ENCODE measurements around the gene LENG9. TPM values are rescaled to one million over a fixed set of nuclear protein-coding genes. Genes with fewer than 3 reads are reported as not detected.

LENG9 gene
- total RNA-seq, 2 donors from 2014 or later = 2.5 to 3.5 TPM

DNA sequence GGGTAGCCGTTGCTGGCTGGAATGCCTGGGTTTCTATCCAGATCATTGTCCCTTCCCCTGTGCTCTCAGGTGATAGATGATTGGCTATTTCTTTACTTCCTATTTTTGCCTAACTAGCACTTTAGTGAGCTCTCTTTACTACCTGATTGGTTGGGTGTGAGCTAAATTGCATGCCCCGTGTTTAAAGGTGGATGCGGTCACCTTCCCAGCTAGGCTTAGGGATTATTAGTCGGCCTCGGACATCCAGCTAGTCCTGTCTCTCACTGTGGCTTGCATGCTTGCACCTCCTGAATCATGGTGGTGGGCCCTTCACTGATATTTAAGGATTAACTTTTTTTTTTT lies 38.2 kb downstream of the LENG9 start:
- H3K9me3 ChIP-seq (ENCODE audit: control insufficient read depth, low read length) = no peaks in the 10 kb centered on the region
- 94% methylated on average over 5 of the region's 5 CpGs; no CpG with 5 or more reads in 1 of the 2 experiments for whole genome bisulfite sequencing, 2 experiments (ENCODE audit: insufficient coverage in 1 of 2, insufficient read length in 1 of 2)
- Mint-ChIP-seq H3K4me3 (no peak overlapping the region), H3K9me3 (no peaks in the 10 kb centered on the region), H3K36me3 (ENCODE audit: low read depth) (no peaks in the 10 kb centered on the region), H3K27ac (no peak overlapping the region), H3K4me1 (peaks cover 5% of the 10 kb centered on the region), H3K27me3 (ENCODE audit: insufficient read depth) (peaks cover 96% of the 10 kb centered on the region)
- peaks cover 33% of the 10 kb centered on the region for H3K27me3 ChIP-seq (ENCODE audit: control insufficient read depth, insufficient read depth, low read length, poor library complexity, severe bottlenecking)
- H3K36me3 ChIP-seq (ENCODE audit: control insufficient read depth, insufficient read depth, low read length) = no peaks in the 10 kb centered on the region
- H3K4me3 ChIP-seq (ENCODE audit: low read length) = no peak overlapping the region
- no peaks in the 10 kb centered on the region for H3K4me1 ChIP-seq (ENCODE audit: control insufficient read depth, insufficient read depth, low read length)
- no peak overlapping the region for H3K9ac ChIP-seq (ENCODE audit: extremely low read depth, low read length, poor library complexity, severe bottlenecking)
- DNase-seq = no peak
- H3K27ac ChIP-seq (ENCODE audit: low read depth, low read length) = no peak overlapping the region
- TF ChIP-seq, protein P1, sequence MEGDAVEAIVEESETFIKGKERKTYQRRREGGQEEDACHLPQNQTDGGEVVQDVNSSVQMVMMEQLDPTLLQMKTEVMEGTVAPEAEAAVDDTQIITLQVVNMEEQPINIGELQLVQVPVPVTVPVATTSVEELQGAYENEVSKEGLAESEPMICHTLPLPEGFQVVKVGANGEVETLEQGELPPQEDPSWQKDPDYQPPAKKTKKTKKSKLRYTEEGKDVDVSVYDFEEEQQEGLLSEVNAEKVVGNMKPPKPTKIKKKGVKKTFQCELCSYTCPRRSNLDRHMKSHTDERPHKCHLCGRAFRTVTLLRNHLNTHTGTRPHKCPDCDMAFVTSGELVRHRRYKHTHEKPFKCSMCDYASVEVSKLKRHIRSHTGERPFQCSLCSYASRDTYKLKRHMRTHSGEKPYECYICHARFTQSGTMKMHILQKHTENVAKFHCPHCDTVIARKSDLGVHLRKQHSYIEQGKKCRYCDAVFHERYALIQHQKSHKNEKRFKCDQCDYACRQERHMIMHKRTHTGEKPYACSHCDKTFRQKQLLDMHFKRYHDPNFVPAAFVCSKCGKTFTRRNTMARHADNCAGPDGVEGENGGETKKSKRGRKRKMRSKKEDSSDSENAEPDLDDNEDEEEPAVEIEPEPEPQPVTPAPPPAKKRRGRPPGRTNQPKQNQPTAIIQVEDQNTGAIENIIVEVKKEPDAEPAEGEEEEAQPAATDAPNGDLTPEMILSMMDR (conservative IDR thresholded peaks at IDR 0.05) = no peak

- H3K9me3 Mint-ChIP-seq = no peaks in the 10 kb centered on the region
- no peak overlapping the region for H3K27ac Mint-ChIP-seq
- Histone ChIP-seq H3K36me3 (ENCODE audit: control insufficient read depth, insufficient read depth, low read length) (no peaks in the 10 kb centered on the region), H3K27me3 (ENCODE audit: control insufficient read depth, insufficient read depth, low read length, poor library complexity, severe bottlenecking) (peaks cover 33% of the 10 kb centered on the region), H3K9ac (ENCODE audit: extremely low read depth, low read length, poor library complexity, severe bottlenecking) (no peak overlapping the region), H3K4me3 (ENCODE audit: low read length) (no peak overlapping the region), H3K4me1 (ENCODE audit: control insufficient read depth, insufficient read depth, low read length) (no peaks in the 10 kb centered on the region), H3K27ac (ENCODE audit: low read depth, low read length) (no peak overlapping the region), H3K9me3 (ENCODE audit: control insufficient read depth, low read length) (no peaks in the 10 kb centered on the region)
- 94 to 96% methylated on average over 26 to 36 of the region's 36 CpGs for WGBS, 2 experiments (ENCODE audit: insufficient coverage in 1 of 2, insufficient read length in 1 of 2)
- H3K4me3 Mint-ChIP-seq = no peak overlapping the region
- no peak for DNase-seq
- H3K4me1 Mint-ChIP-seq = peaks cover 3% of the 10 kb centered on the region
- peaks cover 96% of the 10 kb centered on the region for H3K27me3 Mint-ChIP-seq (ENCODE audit: insufficient read depth)
- no peaks in the 10 kb centered on the region for H3K36me3 Mint-ChIP-seq (ENCODE audit: low read depth)
- TF ChIP-seq, protein P1 (conservative IDR thresholded peaks at IDR 0.05) = no peak
Measured at GRCh38 chr19:54424660-54425381, 38.8 kb downstream of the LENG9 start.

- Mint-ChIP-seq H3K9me3 (no peaks in the 10 kb centered on the region), H3K27ac (no peak overlapping the region), H3K27me3 (ENCODE audit: insufficient read depth) (peaks cover 97% of the 10 kb centered on the region), H3K4me3 (no peak overlapping the region), H3K36me3 (ENCODE audit: low read depth) (no peaks in the 10 kb centered on the region), H3K4me1 (peaks cover 3% of the 10 kb centered on the region)
- Histone ChIP-seq H3K36me3 (ENCODE audit: control insufficient read depth, insufficient read depth, low read length) (no peaks in the 10 kb centered on the region), H3K4me1 (ENCODE audit: control insufficient read depth, insufficient read depth, low read length) (no peaks in the 10 kb centered on the region), H3K27me3 (ENCODE audit: control insufficient read depth, insufficient read depth, low read length, poor library complexity, severe bottlenecking) (peaks cover 33% of the 10 kb centered on the region), H3K9ac (ENCODE audit: extremely low read depth, low read length, poor library complexity, severe bottlenecking) (no peak overlapping the region), H3K4me3 (ENCODE audit: low read length) (no peak overlapping the region), H3K27ac (ENCODE audit: low read depth, low read length) (no peak overlapping the region), H3K9me3 (ENCODE audit: control insufficient read depth, low read length) (no peaks in the 10 kb centered on the region)
- 92 to 93% methylated on average over 10 to 14 of the region's 14 CpGs for WGBS, 2 experiments (ENCODE audit: insufficient coverage in 1 of 2, insufficient read length in 1 of 2)
- TF ChIP-seq, protein P1 (conservative IDR thresholded peaks at IDR 0.05) = no peak
- no peak for DNase-seq
Measured at GRCh38 chr19:54424201-54424600, 39.4 kb downstream of the LENG9 start.
